K562 (cell line): Measurements from ENCODE around the gene ADRA2A. TPM values are rescaled to one million over a fixed set of nuclear protein-coding genes. Genes with fewer than 3 reads are reported as not detected.

Experiments used
- ATAC-seq: fragments of 200-7000 bp; cut with Tn5 transposase; 3 replicates; pipeline ENCODE4 v1.9.1; 2020; ENCODE audit warnings: moderate library complexity
- BruUV-seq: library from RNA; stranded (reverse); fragments of 400-500 nt; replicated peaks from 2 replicates; lab custom pipeline; 2021; lab: Mats Ljungman, UMichigan
- CTCF ChIA-PET: fragments of 300-600 bp; formaldehyde crosslinking; extraction: SDS; loops from one replicate; lab custom pipeline; 2021; ENCODE audit warnings: low intra/inter-chr PET ratio; lab: Yijun Ruan, JAX
- POLR2A ChIA-PET: fragments of 300-600, 350-650 bp; sonication (Branson Sonifier 250); formaldehyde crosslinking; extraction: SDS; loops from one replicate; lab custom pipeline; 2021; ENCODE audit warnings: antibody characterized with exemption, inconsistent platforms; lab: Yijun Ruan, JAX
- DNase-seq, 4 experiments: peaks; one replicate each; pipeline versions ENCODE4 v3.0.0 to v3.0.0-alpha.2; 2011 to 2018; ENCODE audit warnings: low spot score in 3 of 4, mixed read lengths in 3 of 4; ENCODE audit errors: extremely low read depth in 1 of 4
- FAIRE-seq: peaks from 2 replicates; lab custom pipeline; 2011; peaks lifted over from hg19 to GRCh38; lab: Jason Lieb, UNC
- H2AFZ ChIP-seq: 2 replicates; pipeline ENCODE4 v1.6.0; 2011; ENCODE audit warnings: low read depth, low read length, control low read depth, inconsistent platforms
- H3K27ac ChIP-seq: fragments of 200-600 bp; 3 replicates; pipeline ENCODE4 v1.8.0; 2011; ENCODE audit warnings: low read depth, mild to moderate bottlenecking, control low read depth, inconsistent platforms, low read length, moderate library complexity, mixed read lengths; ENCODE audit errors: extremely low read depth
- H3K27me3 ChIP-seq, 2 experiments: fragments of 300-600 bp in 1 of 2; 2 replicates in 1 of 2; 3 replicates in 1 of 2; pipeline versions ENCODE4 v1.6.0 to v1.8.0; 2011; ENCODE audit warnings: inconsistent platforms in 2 of 2, low read length in 2 of 2, mild to moderate bottlenecking in 1 of 2, mixed read lengths in 1 of 2, moderate library complexity in 1 of 2; ENCODE audit not compliant: control insufficient read depth in 2 of 2, insufficient read depth in 2 of 2
- H3K36me3 ChIP-seq: fragments of 300-600 bp; 3 replicates; pipeline ENCODE4 v1.8.0; 2011; ENCODE audit warnings: mild to moderate bottlenecking, low read length, inconsistent platforms; ENCODE audit not compliant: control insufficient read depth, insufficient read depth
- H3K4me1 ChIP-seq, 2 experiments: fragments of 200-600 bp in 1 of 2; replicated peaks in 1 of 2; 2 replicates in 1 of 2; 3 replicates in 1 of 2; pipeline versions ENCODE4 v1.5.1 to v1.8.0; 2011; ENCODE audit warnings: inconsistent platforms in 2 of 2, low read length in 2 of 2, mild to moderate bottlenecking in 1 of 2, mixed read lengths in 1 of 2, moderate library complexity in 1 of 2; ENCODE audit not compliant: control insufficient read depth in 2 of 2, insufficient read depth in 2 of 2
- H3K4me2 ChIP-seq: 2 replicates; pipeline ENCODE4 v1.6.1; 2011; ENCODE audit warnings: low read length, control low read depth, inconsistent platforms, mixed read lengths; ENCODE audit not compliant: insufficient read depth
- H3K4me3 ChIP-seq: fragments of 200-600 bp; sonication (generic), shearing (Covaris generic); 2 replicates; pipeline ENCODE4 v1.5.1; 2016; ENCODE audit warnings: control low read depth, inconsistent platforms
- H3K79me2 ChIP-seq: fragments of 200-600 bp; 3 replicates; pipeline ENCODE4 v1.8.0; 2011; ENCODE audit warnings: low read length, inconsistent platforms; ENCODE audit not compliant: control insufficient read depth, insufficient read depth
- H3K9ac ChIP-seq, 2 experiments: 2 replicates each; pipeline versions ENCODE4 v1.6.0 to v1.6.1; 2011; ENCODE audit warnings: low read depth in 2 of 2, low read length in 2 of 2, control low read depth in 1 of 2, inconsistent platforms in 1 of 2, mild to moderate bottlenecking in 1 of 2, mixed read lengths in 1 of 2; ENCODE audit not compliant: insufficient read depth in 1 of 2
- H3K9me1 ChIP-seq: one replicate; pipeline ENCODE4 v1.6.0; 2011; ENCODE audit warnings: inconsistent platforms, mild to moderate bottlenecking, low read length, moderate library complexity; ENCODE audit not compliant: control insufficient read depth, insufficient read depth
- H3K9me3 ChIP-seq: replicated peaks from 2 replicates; pipeline ENCODE4 v1.5.1; 2011; ENCODE audit warnings: low read depth, low read length, inconsistent platforms; ENCODE audit not compliant: control insufficient read depth, insufficient read depth
- H4K20me1 ChIP-seq: replicated peaks from 2 replicates; pipeline ENCODE4 v1.6.1; 2011; ENCODE audit warnings: low read length, inconsistent platforms, mixed read lengths; ENCODE audit not compliant: control insufficient read depth, insufficient read depth
- AFF4 ChIP-seq: sonication (generic); formaldehyde crosslinking; IDR thresholded peaks from 2 replicates; pipeline ENCODE4 v1.8.0; 2023; ENCODE audit warnings: mild to moderate bottlenecking, missing genetic modification reagents
- BCLAF1 ChIP-seq, 2 experiments: fragments of 450-650 bp in 1 of 2; IDR thresholded peaks; 2 replicates each; pipeline ENCODE4 v1.6.1; 2011 to 2017; ENCODE audit warnings: low read depth in 2 of 2, antibody characterized with exemption in 1 of 2, borderline replicate concordance in 1 of 2, low read length in 1 of 2, mild to moderate bottlenecking in 1 of 2, mixed read lengths in 1 of 2; ENCODE audit not compliant: control insufficient read depth in 1 of 2
- FOXM1 ChIP-seq, 2 experiments: fragments of 450-650 bp in 1 of 2; sonication (generic) in 1 of 2; formaldehyde crosslinking in 1 of 2; IDR thresholded peaks; 2 replicates each; pipeline versions ENCODE4 v1.6.1 to v1.9.0; 2017 to 2022; ENCODE audit warnings: low read depth in 2 of 2, mild to moderate bottlenecking in 2 of 2, missing genetic modification reagents in 1 of 2, moderate library complexity in 1 of 2
- HDAC8 ChIP-seq: fragments of 450-650 bp; IDR thresholded peaks from 2 replicates; pipeline ENCODE4 v1.6.1; 2016; ENCODE audit warnings: mild to moderate bottlenecking, missing genetic modification characterization, moderate library complexity, missing compliant biosample characterization
- ILK ChIP-seq: fragments of 450-650 bp; IDR thresholded peaks from 2 replicates; pipeline ENCODE4 v1.6.1; 2016; ENCODE audit warnings: missing genetic modification characterization, low read depth, mild to moderate bottlenecking, missing compliant biosample characterization, moderate library complexity, borderline replicate concordance
- IRF1 ChIP-seq: sonication (generic); formaldehyde crosslinking; IDR thresholded peaks from 2 replicates; pipeline ENCODE4 v1.8.0; 2022; ENCODE audit warnings: missing genetic modification reagents, mild to moderate bottlenecking, borderline replicate concordance
- LCOR ChIP-seq: sonication (generic); formaldehyde crosslinking; IDR thresholded peaks from 2 replicates; pipeline ENCODE4 v1.8.0; 2022; ENCODE audit warnings: mild to moderate bottlenecking, missing genetic modification reagents
- LEF1 ChIP-seq: fragments of 450-650 bp; IDR thresholded peaks from 2 replicates; pipeline ENCODE4 v1.6.1; 2016; ENCODE audit warnings: mild to moderate bottlenecking
- MTA2 ChIP-seq: fragments of 450-650 bp; IDR thresholded peaks from 2 replicates; pipeline ENCODE4 v1.6.1; 2016; ENCODE audit warnings: low read depth
- NFE2 ChIP-seq: IDR thresholded peaks from 2 replicates; pipeline ENCODE4 v1.6.1; 2014; ENCODE audit warnings: antibody characterized with exemption, low read depth
- NR2F6 ChIP-seq: fragments of 450-650 bp; formaldehyde crosslinking; IDR thresholded peaks from 2 replicates; pipeline ENCODE4 v1.4.0; 2020; ENCODE audit warnings: mild to moderate bottlenecking
- PCBP2 ChIP-seq: fragments of 200-400 bp; formaldehyde crosslinking; IDR thresholded peaks from 2 replicates; pipeline ENCODE4 v1.6.1; 2018; ENCODE audit warnings: low read length, low read depth, mild to moderate bottlenecking, moderate library complexity; ENCODE audit not compliant: poor library complexity, severe bottlenecking
- RBM25 ChIP-seq: fragments of 200-400 bp; formaldehyde crosslinking; IDR thresholded peaks from 2 replicates; pipeline ENCODE4 v1.6.1; 2018; ENCODE audit warnings: low read length, low read depth, moderate library complexity; ENCODE audit not compliant: severe bottlenecking
- SNRNP70 ChIP-seq: fragments of 200-400 bp; formaldehyde crosslinking; optimal IDR thresholded peaks from 2 replicates; pipeline ENCODE3; 2017; ENCODE audit warnings: low read depth, low read length
- ZNF583 ChIP-seq: fragments of 250-450 bp; sonication (Bioruptor Pico); IDR thresholded peaks from 2 replicates; pipeline ENCODE4 v1.4.0; 2020
- in situ Hi-C: fragments of 300-500 bp; cut with MboI; formaldehyde crosslinking; loops from 4 replicates; pipeline ENCODE4 v1.15.0; 2018; ENCODE audit warnings: inconsistent platforms, mixed read lengths
- intact Hi-C: fragments of 100-400 bp; cut with micrococcal nuclease; formaldehyde crosslinking; loops from 2 replicates; pipeline ENCODE4 v1.14.2; 2022
- polyA plus RNA-seq, 8 experiments: library from polyadenylated mRNA; depleted of rRNA in 4 of 8; stranded (reverse) in 5 of 8; unstranded in 3 of 8; fragments of >200 nt; fragmentation: Nextera tagmentation in 2 of 8; fragmentation: Illumina TruSeq in 1 of 8; extraction: Ambion mirVana in 2 of 8; extraction: Trizol in 1 of 8; gene quantifications; 2 replicates each; pipeline versions ENCODE4 v1.2.1 to v1.2.3, GENCODE V29; 2011 to 2014; ENCODE audit warnings: inconsistent platforms in 1 of 8, missing spikeins in 1 of 8
- total RNA-seq, 7 experiments: library from RNA; depleted of rRNA in 6 of 7; stranded (reverse); fragments of >200 nt in 6 of 7; fragmentation: Illumina TruSeq in 2 of 7; extraction: Trizol in 2 of 7; gene quantifications; 2 replicates each; pipeline versions ENCODE4 v1.2.1 to v1.2.3, GENCODE V29; 2011 to 2021; ENCODE audit warnings: low replicate concordance in 1 of 7

The ADRA2A gene
- total and polyA plus RNA-seq, 9 of the 15 experiments (the other 6 are each of a cell fraction or from before 2014, with no cell fraction given) = not detected

- TF ChIP-seq AFF4 (CRISPR knock-in tag) (no peak), ILK (tag) (no peak), NR2F6 (no peak), MTA2 (no peak), SNRNP70 (no peak), IRF1 (CRISPR knock-in tag) (no peak), ZNF583 (CRISPR knock-in tag) (no peak), PCBP2 (no peak), BCLAF1 (IDR thresholded peaks at IDR 0.05; ENCODE audit: borderline replicate concordance in 1 of 2, control insufficient read depth in 1 of 2, low read depth in 2 of 2, low read length in 1 of 2) (no peak), RBM25 (no peak), LEF1 (no peak), HDAC8 (tag) (no peak), LCOR (CRISPR knock-in tag) (no peak), NFE2 (no peak), FOXM1 (IDR thresholded peaks at IDR 0.05; ENCODE audit: low read depth) (no peak), FOXM1 (CRISPR knock-in tag; IDR thresholded peaks at IDR 0.05; ENCODE audit: low read depth) (no peak)
- ChIA-PET POLR2A (no interaction called here), CTCF (no interaction called here)
- no peak overlapping the region for H3K4me3 ChIP-seq
- H3K27ac ChIP-seq = no peak overlapping the region
- no peaks in the 10 kb centered on the region for H3K36me3 ChIP-seq
- H3K27me3 ChIP-seq = no peaks in the 10 kb centered on the region
- no peaks in the 10 kb centered on the region for H4K20me1 ChIP-seq
- no peak overlapping the region for H3K9ac ChIP-seq
- H3K9me3 ChIP-seq = no peaks in the 10 kb centered on the region; the same call in 1 of the 2 replicates
- DNase-seq (no peak), FAIRE-seq (no peak), ATAC-seq (no peak)
- no TSS peak for BruUV-seq
- H3K79me2 ChIP-seq = no peaks in the 10 kb centered on the region
- intact Hi-C loops = no loop called here
- H3K4me2 ChIP-seq = no peak overlapping the region
- in situ Hi-C loops = no loop called here
- no peak overlapping the region for H2AFZ ChIP-seq
- H3K4me1 ChIP-seq = no peaks in the 10 kb centered on the region
- no peaks in the 10 kb centered on the region for H3K9me1 ChIP-seq
Observed at GRCh38 chr10:111035542-111035941, 41.3 kb upstream of the ADRA2A start.
